ENCODE measurements around the gene MTFP1. TPM values are rescaled to one million over a fixed set of nuclear protein-coding genes. Genes with fewer than 3 reads are reported as not detected.

The MTFP1 gene
- total RNA-seq, 1 experiment from 2014 or later = 46.2 TPM

DNA sequence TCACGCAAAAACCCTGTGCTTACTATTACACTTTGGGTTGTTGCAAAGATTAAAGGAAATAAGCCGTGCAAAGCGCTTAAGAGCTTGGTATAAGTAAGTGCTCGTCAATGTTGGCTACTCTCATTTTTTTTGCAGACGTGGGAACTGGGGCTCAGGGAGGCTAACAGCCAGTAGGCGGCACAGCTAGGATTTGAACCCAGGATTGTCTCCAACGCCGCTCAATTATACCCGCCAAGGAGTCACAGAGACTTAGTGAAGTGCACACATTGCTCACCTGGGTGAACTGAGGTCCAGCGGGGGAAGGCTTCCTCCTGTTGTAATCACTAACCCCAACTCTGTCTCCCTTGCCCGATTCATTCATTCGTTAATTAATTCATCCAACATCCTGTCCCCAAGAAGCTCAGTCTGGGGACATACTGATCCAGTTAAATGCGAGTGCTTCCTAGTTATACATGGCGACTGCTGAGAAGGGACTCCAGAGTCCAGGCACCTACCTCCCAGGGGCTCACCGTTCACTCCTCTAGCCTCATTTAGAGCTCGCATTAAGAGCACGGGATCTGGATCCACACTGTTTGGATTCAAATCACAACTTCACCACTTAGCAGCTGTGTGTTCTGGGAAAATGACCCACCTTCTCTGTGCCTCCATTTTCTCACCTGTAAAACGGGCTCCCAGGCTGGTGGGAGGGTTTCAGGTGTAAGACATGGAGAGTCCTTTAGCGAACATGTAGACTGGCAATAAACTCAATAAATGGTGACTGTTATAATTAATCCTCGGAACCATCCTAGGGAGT lies 838 bp upstream of the MTFP1 start:
- H3K27me3 ChIP-seq (replicated peaks) = no peaks in the 10 kb centered on the region
- peaks cover 19% of the 10 kb centered on the region; the same call in 1 of the 2 replicates for H3K36me3 ChIP-seq
- H3K4me3 ChIP-seq = peak overlapping the region; percentile 64
- DNase-seq (ENCODE audit: low read depth in 1 of 2, low spot score in 2 of 2) = no peak
- peaks cover 61% of the 10 kb centered on the region for H3K4me1 ChIP-seq (replicated peaks)
- no peaks in the 10 kb centered on the region for H3K9me3 ChIP-seq (replicated peaks)
- H3K27ac ChIP-seq = peak overlapping the region; percentile 20; the same call in 1 of the 2 replicates

DNA sequence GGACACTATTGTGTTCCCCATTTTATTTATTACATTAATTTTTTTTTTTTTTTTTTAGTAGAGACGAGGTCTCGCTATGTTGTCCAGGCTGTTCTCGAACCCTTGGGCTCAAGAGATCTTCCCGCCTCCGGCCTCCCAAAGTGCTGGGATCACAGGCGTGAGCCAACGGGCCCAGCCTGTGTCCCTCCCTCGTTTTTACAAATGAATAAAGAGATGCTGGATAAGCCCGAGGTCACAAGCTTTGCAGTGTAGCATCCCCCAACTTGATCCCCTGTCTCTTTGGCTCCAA lies 297 bp upstream of the MTFP1 start:
- DNase-seq (ENCODE audit: low read depth in 1 of 2, low spot score in 2 of 2) = no peak
- Histone ChIP-seq H3K36me3 (peaks cover 19% of the 10 kb centered on the region; the same call in 1 of the 2 replicates), H3K4me3 (peak overlapping the region; percentile 64), H3K27me3 (replicated peaks) (no peaks in the 10 kb centered on the region), H3K27ac (peak overlapping the region; percentile 52), H3K4me1 (replicated peaks) (peaks cover 56% of the 10 kb centered on the region), H3K9me3 (replicated peaks) (no peaks in the 10 kb centered on the region)

DNA sequence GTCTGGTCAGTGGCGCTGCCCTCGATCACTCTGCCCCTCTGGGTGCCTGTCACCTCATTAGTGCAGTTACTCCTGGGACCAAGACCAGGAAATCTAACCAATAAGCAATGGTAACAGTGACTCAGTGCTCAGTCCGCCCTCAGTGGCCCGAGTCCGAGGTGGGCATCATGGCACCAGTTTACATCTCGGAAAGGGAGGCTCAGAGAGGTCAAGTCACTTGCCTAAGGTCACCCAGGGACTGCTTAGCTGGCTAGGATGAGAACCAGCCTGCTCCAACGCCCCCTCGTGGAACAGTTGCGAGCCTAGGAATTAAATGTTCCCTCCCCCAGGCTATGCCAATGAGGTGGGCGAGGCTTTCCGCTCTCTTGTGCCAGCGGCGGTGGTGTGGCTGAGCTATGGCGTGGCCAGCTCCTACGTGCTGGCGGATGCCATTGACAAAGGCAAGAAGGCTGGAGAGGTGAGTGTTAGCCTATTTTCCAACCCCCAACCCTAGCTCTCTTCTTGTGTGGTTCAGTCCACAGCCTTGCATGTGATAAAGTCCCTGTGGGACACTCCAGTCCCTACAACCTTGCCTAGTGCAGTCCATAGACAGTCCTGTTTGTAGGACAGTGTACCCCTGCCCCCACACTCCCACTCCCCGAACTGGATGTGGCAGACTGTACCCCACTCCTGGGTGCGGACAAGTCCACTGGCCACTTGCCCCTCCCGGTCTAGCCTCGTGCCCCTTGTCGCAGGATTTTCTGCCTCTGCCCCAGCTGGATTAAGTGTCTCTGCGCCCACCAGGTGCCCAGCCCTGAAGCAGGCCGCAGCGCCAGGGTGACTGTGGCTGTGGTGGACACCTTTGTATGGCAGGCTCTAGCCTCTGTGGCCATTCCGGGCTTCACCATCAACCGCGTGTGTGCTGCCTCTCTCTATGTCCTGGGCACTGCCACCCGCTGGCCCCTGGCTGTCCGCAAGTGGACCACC lies 1.1 kb downstream of the MTFP1 start:
- H3K27ac ChIP-seq = peak overlapping the region; percentile 52; the same call in 1 of the 2 replicates
- no peaks in the 10 kb centered on the region for H3K9me3 ChIP-seq (replicated peaks)
- DNase-seq (ENCODE audit: low read depth in 1 of 2, low spot score in 2 of 2) = peak; percentile 81 to 87
- peaks cover 15% of the 10 kb centered on the region; the same call in 1 of the 2 replicates for H3K36me3 ChIP-seq
- H3K4me3 ChIP-seq = peak overlapping the region; percentile 64
- H3K4me1 ChIP-seq (replicated peaks) = peaks cover 42% of the 10 kb centered on the region
- H3K27me3 ChIP-seq (replicated peaks) = no peaks in the 10 kb centered on the region

DNA sequence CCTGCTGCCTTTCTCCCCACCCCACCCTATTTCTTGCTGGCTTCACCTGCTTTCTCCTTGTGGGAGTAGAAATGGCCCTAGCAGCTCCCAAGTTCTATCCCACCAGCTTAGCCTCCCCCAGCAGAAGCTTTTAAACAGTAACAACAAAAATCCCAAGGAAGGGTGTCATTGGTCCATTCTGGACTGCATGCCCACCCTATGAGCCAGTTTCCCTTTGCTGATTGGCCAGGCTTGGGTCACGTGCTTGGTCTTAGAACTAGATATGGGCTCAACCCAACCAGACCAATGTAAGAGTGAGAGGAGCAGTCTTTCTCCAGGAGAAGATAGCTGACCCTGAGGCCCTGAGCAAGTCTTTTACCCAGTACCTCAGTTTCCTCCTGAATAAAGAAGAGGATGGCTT lies 2.3 kb downstream of the MTFP1 start:
- no peaks in the 10 kb centered on the region for H3K9me3 ChIP-seq (replicated peaks)
- DNase-seq (ENCODE audit: low read depth in 1 of 2, low spot score in 2 of 2) = no peak
- peaks cover 30% of the 10 kb centered on the region for H3K4me1 ChIP-seq (replicated peaks)
- peaks cover 8% of the 10 kb centered on the region; the same call in 1 of the 2 replicates for H3K36me3 ChIP-seq
- H3K4me3 ChIP-seq = no peak overlapping the region
- no peaks in the 10 kb centered on the region for H3K27me3 ChIP-seq (replicated peaks)
- H3K27ac ChIP-seq = no peak overlapping the region

DNA sequence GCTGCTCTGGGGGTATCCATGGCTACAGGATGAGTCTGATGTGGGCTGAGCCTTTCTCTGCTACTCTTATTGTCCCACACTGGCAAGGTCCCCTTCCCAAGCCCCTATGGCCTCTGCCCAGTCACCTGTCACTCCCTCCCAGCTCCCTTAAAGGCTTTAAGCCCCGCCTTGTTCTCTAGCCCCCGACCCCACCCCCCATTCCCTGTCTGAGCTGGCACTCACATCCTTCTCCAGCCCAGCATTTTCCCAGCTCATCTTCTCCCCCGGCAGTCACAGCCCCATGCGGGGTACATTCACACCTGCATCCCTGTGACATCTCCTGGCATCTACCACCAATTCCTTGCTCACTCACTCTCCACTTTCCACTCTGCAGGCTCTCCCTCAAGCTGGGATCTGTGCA lies 4.3 kb downstream of the MTFP1 start:
- no peaks in the 10 kb centered on the region for H3K9me3 ChIP-seq (replicated peaks)
- H3K27me3 ChIP-seq (replicated peaks) = no peaks in the 10 kb centered on the region
- H3K27ac ChIP-seq = no peak overlapping the region
- H3K4me1 ChIP-seq (replicated peaks) = peaks cover 15% of the 10 kb centered on the region
- H3K36me3 ChIP-seq = peaks cover 8% of the 10 kb centered on the region; the same call in 1 of the 2 replicates
- no peak overlapping the region for H3K4me3 ChIP-seq
- DNase-seq (ENCODE audit: low read depth in 1 of 2, low spot score in 2 of 2) = no peak

DNA sequence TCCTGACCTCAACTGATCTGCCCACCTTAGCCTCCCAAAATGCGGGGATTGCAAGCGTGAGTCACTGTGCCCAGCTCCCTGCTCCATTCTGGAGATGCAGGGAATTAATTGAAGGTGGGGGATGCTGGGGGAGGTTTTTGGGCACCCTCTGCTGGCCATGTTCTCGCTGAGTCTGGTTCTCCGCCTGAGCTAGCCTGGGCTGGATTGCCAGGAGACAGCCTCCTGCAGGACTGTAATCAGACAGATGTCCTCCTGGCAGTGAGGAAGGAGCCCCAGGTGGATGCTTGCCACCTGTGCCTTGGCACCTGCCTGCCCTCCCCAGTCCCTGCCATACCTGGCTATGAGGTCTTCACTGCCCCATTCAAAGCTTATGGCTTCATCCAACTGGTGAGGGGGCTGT lies 5.4 kb downstream of the MTFP1 start:
- Histone ChIP-seq H3K36me3 (peaks cover 8% of the 10 kb centered on the region; the same call in 1 of the 2 replicates), H3K27ac (no peak overlapping the region), H3K4me3 (no peak overlapping the region), H3K27me3 (replicated peaks) (no peaks in the 10 kb centered on the region), H3K4me1 (replicated peaks) (peaks cover 12% of the 10 kb centered on the region), H3K9me3 (replicated peaks) (no peaks in the 10 kb centered on the region)
- no peak for DNase-seq (ENCODE audit: low read depth in 1 of 2, low spot score in 2 of 2)

DNA sequence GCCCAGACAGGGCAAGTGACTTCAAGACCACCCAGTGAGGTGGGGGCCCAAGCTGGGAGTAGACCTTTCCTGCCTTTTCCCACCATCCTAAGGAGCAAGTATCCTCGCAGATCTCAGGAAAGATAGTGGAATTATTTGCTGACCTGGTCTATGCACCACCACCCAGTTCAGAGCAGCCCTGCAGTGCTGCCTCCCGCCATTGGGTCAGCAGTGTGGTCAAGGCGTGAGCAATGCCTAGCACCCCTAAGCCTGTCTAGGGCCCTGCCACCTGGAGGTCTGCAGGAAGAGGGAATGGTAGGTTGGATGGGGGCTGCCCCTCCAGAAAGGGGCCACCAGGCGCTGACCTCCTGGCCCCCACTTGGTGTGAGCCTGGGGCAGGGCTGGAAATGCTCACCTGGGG lies 6.5 kb downstream of the MTFP1 start:
- Histone ChIP-seq H3K9me3 (replicated peaks) (no peaks in the 10 kb centered on the region), H3K36me3 (peaks cover 6% of the 10 kb centered on the region; the same call in 1 of the 2 replicates), H3K27me3 (replicated peaks) (no peaks in the 10 kb centered on the region), H3K27ac (no peak overlapping the region), H3K4me3 (no peak overlapping the region), H3K4me1 (replicated peaks) (peaks cover 3% of the 10 kb centered on the region; the same call in 1 of the 2 replicates)
- no peak for DNase-seq (ENCODE audit: low read depth in 1 of 2, low spot score in 2 of 2)

DNA sequence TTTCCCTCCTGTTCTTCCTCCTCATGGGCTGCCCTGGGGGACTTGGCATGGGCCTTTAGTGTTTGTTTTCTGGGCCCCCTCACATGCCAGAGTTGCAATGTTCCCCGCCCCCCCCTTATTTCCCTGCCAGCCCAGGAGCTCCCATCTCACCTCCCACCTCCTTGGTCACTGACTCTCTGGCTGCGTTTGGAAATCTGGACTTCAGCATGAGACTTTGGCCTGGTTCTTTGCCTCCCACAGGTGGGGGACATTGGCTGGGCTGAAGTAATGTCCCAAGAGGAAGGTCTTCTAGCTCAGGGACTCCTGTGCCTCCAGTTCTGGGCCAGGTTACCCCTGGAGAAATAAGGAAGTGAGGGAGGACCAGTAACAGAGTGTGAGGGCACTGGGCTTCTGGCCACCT lies 7.0 kb downstream of the MTFP1 start:
- Histone ChIP-seq H3K4me1 (replicated peaks) (peaks cover 3% of the 10 kb centered on the region; the same call in 1 of the 2 replicates), H3K4me3 (no peak overlapping the region), H3K27me3 (replicated peaks) (no peaks in the 10 kb centered on the region), H3K9me3 (replicated peaks) (no peaks in the 10 kb centered on the region), H3K36me3 (peaks cover 3% of the 10 kb centered on the region; the same call in 1 of the 2 replicates), H3K27ac (no peak overlapping the region)
- no peak for DNase-seq (ENCODE audit: low read depth in 1 of 2, low spot score in 2 of 2)

DNA sequence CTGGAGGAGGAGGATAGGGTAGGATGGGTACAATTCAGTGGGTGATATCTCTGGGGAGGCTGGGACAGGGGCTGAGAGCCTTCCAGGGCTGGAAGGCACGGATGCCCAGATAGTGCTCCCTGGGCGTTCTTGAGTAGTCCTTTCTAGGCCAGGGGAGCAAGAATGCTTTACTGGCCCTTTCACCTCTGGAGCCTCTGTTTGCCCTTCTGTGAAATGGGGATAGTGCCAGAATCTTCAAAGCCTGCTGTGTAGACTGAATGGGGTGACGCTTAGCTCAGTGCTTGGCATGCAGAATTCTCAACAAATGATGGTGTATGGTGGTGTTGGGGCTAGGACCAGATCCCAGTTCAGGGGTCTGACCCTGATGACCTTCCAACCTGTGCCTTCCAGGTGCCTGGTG lies 7.7 kb downstream of the MTFP1 start:
- Histone ChIP-seq H3K27ac (no peak overlapping the region), H3K36me3 (peaks cover 3% of the 10 kb centered on the region; the same call in 1 of the 2 replicates), H3K9me3 (replicated peaks) (no peaks in the 10 kb centered on the region), H3K4me3 (no peak overlapping the region), H3K27me3 (replicated peaks) (no peaks in the 10 kb centered on the region), H3K4me1 (replicated peaks) (peaks cover 3% of the 10 kb centered on the region; the same call in 1 of the 2 replicates)
- no peak for DNase-seq (ENCODE audit: low read depth in 1 of 2, low spot score in 2 of 2)

DNA sequence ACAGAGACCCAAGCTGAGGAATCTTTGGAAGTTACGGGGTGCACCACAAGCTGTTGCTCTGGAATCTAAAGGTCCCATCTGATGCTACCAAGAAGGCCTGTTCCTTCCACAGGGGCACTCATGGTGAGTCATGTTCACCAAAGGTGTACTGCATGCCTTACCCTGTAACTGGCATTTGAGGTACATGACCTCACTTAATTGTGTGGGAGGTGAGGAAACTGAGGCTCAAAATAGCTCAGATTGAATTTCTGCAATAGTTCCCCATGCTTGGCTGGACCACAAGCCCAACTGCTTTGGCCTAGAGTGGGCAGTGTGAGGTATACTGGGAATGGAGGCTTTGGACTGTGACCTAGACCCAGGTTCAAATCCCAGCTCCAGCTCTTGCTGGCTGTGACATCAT lies 8.2 kb downstream of the MTFP1 start:
- peaks cover 3% of the 10 kb centered on the region; the same call in 1 of the 2 replicates for H3K4me1 ChIP-seq (replicated peaks)
- H3K9me3 ChIP-seq (replicated peaks) = no peaks in the 10 kb centered on the region
- H3K27ac ChIP-seq = no peak overlapping the region
- no peak for DNase-seq (ENCODE audit: low read depth in 1 of 2, low spot score in 2 of 2)
- H3K36me3 ChIP-seq = no peaks in the 10 kb centered on the region
- H3K27me3 ChIP-seq (replicated peaks) = no peaks in the 10 kb centered on the region
- no peak overlapping the region for H3K4me3 ChIP-seq

DNA sequence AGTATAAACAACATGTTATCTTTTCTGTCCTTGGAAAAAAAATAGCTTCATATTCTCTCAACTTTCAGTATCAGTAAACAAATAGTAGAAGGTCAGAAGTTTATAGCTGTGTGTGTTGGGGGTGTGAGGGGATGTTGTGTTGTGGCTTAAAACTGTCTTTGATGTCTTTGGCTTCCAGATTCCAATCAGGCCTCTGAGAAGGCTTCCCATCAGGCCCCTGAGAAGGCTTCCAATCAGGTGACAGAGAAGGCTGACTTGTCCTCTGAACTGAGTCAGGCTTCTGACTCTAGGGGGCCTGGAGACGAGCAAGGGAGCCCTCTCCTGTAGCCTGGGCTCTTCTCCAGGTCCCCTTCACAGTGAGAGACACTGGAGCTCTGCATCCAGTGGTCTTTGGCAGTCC lies 9.3 kb downstream of the MTFP1 start:
- Histone ChIP-seq H3K27me3 (replicated peaks) (no peaks in the 10 kb centered on the region), H3K27ac (no peak overlapping the region), H3K4me3 (no peak overlapping the region), H3K36me3 (no peaks in the 10 kb centered on the region), H3K4me1 (replicated peaks) (peaks cover 3% of the 10 kb centered on the region; the same call in 1 of the 2 replicates), H3K9me3 (replicated peaks) (no peaks in the 10 kb centered on the region)
- no peak for DNase-seq (ENCODE audit: low read depth in 1 of 2, low spot score in 2 of 2)

DNA sequence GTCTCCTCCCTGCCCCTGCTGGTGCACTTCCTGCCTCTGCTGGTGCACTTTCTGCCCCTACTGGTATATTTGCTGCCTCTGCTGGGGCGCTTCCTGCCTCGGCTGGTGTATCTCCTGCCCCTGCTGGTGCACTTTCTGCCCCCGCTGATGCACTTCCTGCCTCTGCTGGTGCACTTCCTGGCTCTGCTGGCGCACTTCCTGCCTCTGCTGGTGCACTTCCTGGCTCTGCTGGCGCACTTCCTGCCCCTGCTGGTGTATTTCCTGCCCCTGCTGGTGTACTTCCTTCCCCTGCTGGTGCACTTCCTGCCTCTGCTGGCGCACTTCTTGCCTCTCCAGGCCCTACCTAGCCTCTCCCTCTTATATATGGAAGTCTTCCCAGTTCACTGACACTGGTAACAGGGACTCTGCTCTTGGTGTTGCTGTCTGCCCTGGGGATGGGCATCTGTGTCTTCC lies 10.1 kb downstream of the MTFP1 start:
- no peaks in the 10 kb centered on the region for H3K27me3 ChIP-seq (replicated peaks)
- no peaks in the 10 kb centered on the region for H3K9me3 ChIP-seq (replicated peaks)
- H3K36me3 ChIP-seq = no peaks in the 10 kb centered on the region
- H3K4me1 ChIP-seq (replicated peaks) = peaks cover 3% of the 10 kb centered on the region; the same call in 1 of the 2 replicates
- H3K27ac ChIP-seq = no peak overlapping the region
- no peak overlapping the region for H3K4me3 ChIP-seq
- no peak for DNase-seq (ENCODE audit: low read depth in 1 of 2, low spot score in 2 of 2)

DNA sequence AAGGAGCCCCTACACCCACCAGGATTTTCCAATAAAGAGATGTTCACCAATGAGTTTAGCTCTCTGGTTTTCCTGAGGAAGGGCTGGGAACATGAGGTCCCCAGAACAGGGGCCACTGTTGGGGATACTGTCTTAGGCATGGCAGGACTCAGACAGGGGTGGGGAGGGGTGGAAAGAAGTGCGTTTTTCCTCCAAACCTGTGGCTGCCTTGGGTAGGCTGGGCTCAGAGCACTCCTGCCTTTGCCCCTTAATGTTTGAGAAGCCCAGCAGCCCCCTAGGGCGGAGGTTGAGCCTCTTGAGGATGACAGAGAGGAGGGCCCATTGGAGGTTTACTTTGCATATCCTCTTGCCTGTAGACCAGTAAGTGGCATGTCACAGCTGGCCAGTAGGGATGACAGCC lies 10.6 kb downstream of the MTFP1 start:
- no peaks in the 10 kb centered on the region for H3K27me3 ChIP-seq (replicated peaks)
- H3K4me3 ChIP-seq = no peak overlapping the region
- H3K27ac ChIP-seq = no peak overlapping the region
- H3K36me3 ChIP-seq = no peaks in the 10 kb centered on the region
- H3K4me1 ChIP-seq (replicated peaks) = peaks cover 3% of the 10 kb centered on the region; the same call in 1 of the 2 replicates
- DNase-seq (ENCODE audit: low read depth in 1 of 2, low spot score in 2 of 2) = no peak
- no peaks in the 10 kb centered on the region for H3K9me3 ChIP-seq (replicated peaks)
